ENCODE results near the gene ZNF488.
"Not testable (repeated sequence)": the region's sequence is repeated elsewhere in the genome, so short reads cannot be mapped to it uniquely, and the experiment has no call there.

The ZNF488 gene

GRCh38 chr10:47384148-47384921 lies at the start of gene ZNF488:
TSS of gene ZNF488 (minus strand) at chr10:47384293. CDS start at chr10:47368829, 15,464 bp downstream.
- DNase-seq (ENCODE audit: low read depth in 2 of 2) = peak; percentile 50 to 69

DNA sequence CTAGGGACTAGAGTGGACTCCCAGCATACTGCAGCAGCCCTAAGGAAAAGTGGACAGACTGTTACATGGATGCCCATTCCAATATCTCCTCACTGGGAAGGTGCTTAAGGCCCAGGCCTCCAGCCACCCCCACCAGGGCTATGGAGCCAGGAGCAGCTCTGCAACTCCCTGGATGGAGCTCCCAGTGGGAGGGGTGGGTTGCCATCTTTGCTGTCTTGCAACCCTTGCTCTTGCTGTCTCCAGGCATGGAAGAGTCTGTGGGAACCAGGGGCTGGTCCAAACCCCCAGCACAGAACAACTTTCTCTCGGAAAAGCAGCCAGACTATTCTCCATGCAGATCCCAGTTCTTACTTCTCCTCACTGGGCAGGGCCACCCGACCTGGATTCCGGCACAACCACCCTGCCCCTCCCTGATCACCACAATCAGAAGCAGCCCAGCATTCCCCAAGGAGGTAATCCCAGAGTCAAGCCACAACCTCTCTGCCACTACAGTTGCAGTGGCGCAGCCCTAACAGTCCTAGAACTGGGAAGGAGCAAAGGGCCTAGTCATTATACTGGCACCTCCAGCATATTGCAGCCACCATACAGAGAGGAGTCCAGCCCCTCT lies 41.8 kb upstream of the ZNF488 start:
- DNase-seq (ENCODE audit: low read depth in 2 of 2) = no peak

- no peak for DNase-seq (ENCODE audit: low read depth in 2 of 2)
Measured at GRCh38 chr10:47424231-47424630, 40.1 kb upstream of the ZNF488 start.

DNA sequence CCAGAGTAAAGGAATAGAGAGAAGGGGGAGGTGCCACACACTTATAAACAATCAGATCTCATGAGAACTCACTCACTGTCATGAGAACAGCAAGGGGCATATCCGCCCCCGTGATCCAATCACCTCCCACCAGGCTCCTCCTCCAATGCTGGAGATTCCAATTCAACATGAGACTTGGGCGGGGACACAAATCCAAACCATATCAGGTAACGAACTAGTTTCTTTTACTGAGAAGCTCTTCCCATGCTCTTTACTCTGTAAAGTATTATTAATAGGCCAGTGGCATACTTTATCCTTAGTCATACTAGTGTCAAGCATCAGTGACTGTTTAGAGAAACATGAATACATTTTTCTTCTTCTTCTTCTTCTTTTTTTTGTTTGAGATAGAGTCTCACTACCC lies 39.4 kb upstream of the ZNF488 start:
- no peak for DNase-seq (ENCODE audit: low read depth in 2 of 2)

- no peak for DNase-seq (ENCODE audit: low read depth in 2 of 2)
Measured at GRCh38 chr10:47421057-47421952, 37.2 kb upstream of the ZNF488 start.

GRCh38 chr10:47420305-47421056 lies 36.4 kb upstream of the ZNF488 start:
- DNase-seq (ENCODE audit: low read depth in 2 of 2) = no peak

DNA sequence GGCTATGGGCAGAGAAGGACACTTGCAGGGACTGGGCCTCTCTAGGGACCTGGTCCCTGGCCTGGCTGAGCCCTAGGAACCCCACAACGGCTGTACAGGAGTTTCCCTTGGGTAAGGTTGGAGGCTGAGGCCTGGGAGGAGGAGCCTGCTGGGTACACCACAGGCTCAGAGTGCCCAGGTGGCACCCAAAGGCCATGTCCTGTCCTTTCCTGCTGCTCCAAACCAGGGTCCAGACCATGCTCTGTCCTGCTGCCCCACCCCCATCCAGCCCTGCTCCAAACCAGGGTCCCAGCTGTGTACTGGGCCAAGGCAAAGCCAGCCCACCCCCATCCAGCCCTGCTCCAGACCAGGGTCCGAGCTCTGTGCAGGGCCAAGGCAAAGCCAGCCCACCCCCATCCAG lies 35.3 kb upstream of the ZNF488 start:
- no peak for DNase-seq (ENCODE audit: low read depth in 2 of 2)

GRCh38 chr10:47418966-47419365 lies 34.9 kb upstream of the ZNF488 start:
- no peak for DNase-seq (ENCODE audit: low read depth in 2 of 2)

- no peak for DNase-seq (ENCODE audit: low read depth in 2 of 2)
Measured at GRCh38 chr10:47418321-47418720, 34.2 kb upstream of the ZNF488 start.

DNA sequence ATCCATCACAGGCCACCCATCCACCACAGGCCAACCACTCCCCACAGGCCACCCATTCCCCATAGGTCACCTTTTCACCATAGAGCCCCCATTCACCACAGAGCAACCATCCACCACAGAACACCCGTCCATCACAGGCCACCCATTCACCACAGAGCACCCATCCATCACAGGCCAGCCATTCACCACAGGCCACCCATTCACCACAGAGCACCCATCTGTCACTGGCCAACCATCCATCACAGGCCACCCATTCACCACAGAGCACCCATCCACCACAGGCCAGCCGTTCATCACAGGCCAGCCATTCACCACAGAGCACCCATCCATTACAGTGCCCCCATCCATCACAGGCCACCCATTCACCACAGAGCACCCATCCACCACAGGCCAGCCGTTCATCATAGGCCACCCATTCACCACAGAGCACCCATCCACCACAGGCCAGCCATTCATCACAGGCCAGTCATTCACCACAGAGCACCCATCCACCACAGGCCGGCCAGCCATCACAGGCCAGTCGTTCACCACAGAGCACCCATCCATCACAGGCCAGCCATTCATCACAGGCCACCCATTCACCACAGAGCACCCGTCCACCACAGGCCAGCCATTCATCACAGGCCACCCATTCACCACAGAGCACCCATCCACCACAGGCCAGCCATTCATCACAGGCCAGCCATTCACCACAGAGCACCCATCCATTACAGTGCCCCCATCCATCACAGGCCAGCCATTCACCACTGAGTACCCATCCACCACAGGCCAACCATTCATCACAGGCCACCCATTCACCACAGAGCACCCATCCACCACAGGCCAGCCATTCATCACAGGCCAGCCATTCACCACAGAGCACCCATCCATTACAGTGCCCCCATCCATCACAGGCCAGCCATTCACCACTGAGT lies 32.5 kb upstream of the ZNF488 start:
- not testable (repeated sequence) for DNase-seq (ENCODE audit: low read depth in 2 of 2)

DNA sequence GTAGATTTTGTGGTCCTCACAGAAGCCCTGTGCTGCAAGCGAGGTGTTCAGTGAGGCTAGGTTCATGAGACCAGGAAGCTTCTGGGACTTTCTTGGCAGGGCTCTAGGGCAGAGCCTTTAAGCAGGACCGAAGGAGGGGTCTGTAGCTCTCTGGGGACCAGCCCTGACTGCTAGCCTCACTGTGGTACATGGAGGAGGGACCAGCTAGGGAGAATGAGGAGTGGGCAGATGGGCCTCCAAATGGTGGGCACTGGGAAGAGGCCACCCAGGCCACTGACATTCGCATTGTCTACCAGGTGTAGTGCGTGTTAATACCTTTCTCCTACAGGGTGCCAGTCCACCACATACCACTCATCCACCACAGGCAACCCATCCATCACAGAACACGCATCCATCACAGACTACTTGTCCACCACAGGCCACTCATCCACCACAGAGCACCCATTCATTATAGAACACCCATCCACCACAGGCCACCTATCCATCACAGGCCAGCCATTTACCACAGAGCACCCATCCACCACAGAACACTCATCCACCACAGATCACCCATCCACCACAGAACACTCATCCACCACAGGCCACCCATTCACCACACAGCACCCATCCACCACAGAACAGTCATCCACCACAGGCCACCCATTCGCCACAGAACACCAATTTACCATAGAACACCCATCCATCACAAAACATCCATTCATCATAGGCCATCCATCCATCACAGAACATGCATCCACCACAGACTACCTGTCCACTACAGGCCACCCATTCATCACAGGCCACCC lies 31.6 kb upstream of the ZNF488 start:
- no peak for DNase-seq (ENCODE audit: low read depth in 2 of 2)

DNA sequence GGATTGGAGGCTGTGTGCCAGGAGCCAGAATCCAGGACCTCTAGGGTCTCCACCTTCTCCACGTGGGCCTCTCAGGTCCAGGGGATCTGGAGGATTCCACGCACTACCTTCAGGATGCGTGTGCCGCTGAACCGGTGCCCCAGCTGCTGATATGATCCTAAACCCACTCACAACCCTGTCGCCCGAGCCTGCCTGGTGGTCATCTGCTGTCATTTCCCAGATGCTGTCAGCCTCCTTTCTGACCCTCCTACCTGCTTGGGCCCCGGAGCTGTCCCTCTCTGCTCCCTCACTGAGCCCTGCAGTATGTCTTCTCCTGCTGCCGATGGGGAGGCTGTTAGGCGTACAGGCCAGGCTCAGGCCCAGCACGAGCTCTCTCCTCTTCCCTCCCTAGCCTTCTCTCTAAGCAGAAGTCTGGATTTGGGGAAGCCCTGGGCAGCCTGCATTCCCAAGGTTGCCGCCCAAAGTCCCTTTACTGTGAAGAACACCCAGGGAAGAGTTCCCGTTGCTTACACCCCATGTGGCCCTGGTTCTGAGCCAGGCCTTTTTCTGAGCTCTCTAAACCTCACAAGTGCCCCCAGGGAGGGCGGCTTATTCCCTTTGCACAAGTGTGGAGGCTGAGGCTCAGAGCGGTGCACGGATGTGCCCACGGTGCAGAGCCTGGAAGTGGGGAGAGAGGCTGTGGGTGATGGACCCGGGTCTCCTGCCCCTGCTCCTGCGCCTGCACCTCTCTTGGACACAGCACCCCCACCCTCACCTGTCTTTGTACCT lies 30.8 kb upstream of the ZNF488 start:
- DNase-seq (ENCODE audit: low read depth in 2 of 2) = no peak

GRCh38 chr10:47414227-47414592 lies 30.1 kb upstream of the ZNF488 start:
- no peak for DNase-seq (ENCODE audit: low read depth in 2 of 2)

GRCh38 chr10:47413531-47414226 lies 29.6 kb upstream of the ZNF488 start:
- no peak for DNase-seq (ENCODE audit: low read depth in 2 of 2)

DNA sequence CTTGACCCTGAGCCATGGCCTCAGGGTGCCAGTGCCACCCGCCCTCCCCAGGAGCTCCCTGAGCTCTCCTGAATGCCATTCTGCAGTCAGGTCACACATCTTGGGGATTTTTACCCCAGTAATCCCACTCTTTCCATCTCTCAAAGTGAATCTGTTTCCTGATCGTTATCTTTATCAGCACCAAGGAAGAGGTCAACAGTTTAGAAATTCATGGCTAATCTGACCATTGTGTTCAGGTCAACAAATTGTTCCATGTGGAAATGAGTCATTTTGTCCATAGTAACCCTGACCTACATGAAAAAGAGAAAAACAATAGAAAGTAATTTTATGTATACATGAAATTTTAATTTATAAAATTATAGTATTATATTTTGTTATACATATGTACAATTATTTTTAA lies 28.8 kb upstream of the ZNF488 start:
- DNase-seq (ENCODE audit: low read depth in 2 of 2) = no peak

- no peak for DNase-seq (ENCODE audit: low read depth in 2 of 2)
Measured at GRCh38 chr10:47412177-47412730, 28.2 kb upstream of the ZNF488 start.

- no peak for DNase-seq (ENCODE audit: low read depth in 2 of 2)
Measured at GRCh38 chr10:47410862-47411261, 26.8 kb upstream of the ZNF488 start.

- DNase-seq (ENCODE audit: low read depth in 2 of 2) = no peak
Measured at GRCh38 chr10:47410271-47410670, 26.2 kb upstream of the ZNF488 start.

Data from stimulated activated CD4-positive, alpha-beta T cell treated with anti-CD3 and anti-CD28 coated beads, Interleukin-15, amount 100 ng/mL, for 48 hours (primary cell).